Measurements from ENCODE around the gene TRIM31. TPM values are rescaled to one million over a fixed set of nuclear protein-coding genes. Genes with fewer than 3 reads are reported as not detected.

TRIM31 gene
- total RNA-seq, 4 donors from 2014 or later = not detected

DNA sequence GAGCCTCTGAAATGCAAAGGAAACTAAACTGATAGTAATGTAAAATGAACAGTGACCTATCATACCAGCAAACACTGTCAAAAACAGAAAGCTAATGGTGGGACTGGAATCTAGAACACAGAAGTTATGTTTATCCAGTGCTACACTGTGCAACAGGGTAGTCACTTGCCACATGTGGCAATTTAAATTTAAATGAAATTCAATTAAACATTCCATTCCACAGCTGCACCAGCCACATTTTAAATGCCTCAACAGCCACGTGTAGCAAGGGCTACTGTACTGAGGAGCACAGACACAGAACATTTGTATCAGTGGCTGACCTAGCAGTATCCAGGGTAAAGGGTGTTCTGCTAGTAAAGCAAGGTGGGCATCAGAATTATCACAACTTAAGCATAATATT, 57.4 kb downstream of the TRIM31 start:
- H3K4me3 ChIP-seq = no peak overlapping the region
- TF ChIP-seq POLR2A (IDR thresholded peaks at IDR 0.05) = no peak
- TF ChIP-seq, protein P1, sequence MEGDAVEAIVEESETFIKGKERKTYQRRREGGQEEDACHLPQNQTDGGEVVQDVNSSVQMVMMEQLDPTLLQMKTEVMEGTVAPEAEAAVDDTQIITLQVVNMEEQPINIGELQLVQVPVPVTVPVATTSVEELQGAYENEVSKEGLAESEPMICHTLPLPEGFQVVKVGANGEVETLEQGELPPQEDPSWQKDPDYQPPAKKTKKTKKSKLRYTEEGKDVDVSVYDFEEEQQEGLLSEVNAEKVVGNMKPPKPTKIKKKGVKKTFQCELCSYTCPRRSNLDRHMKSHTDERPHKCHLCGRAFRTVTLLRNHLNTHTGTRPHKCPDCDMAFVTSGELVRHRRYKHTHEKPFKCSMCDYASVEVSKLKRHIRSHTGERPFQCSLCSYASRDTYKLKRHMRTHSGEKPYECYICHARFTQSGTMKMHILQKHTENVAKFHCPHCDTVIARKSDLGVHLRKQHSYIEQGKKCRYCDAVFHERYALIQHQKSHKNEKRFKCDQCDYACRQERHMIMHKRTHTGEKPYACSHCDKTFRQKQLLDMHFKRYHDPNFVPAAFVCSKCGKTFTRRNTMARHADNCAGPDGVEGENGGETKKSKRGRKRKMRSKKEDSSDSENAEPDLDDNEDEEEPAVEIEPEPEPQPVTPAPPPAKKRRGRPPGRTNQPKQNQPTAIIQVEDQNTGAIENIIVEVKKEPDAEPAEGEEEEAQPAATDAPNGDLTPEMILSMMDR (IDR thresholded peaks at IDR 0.05) = no peak
- DNase-seq = no peak
- no peaks in the 10 kb centered on the region for H3K36me3 ChIP-seq
- H3K9me3 ChIP-seq = no peaks in the 10 kb centered on the region
- peaks cover 5 to 7% of the 10 kb centered on the region in 2 donors for H3K4me1 ChIP-seq
- no peak overlapping the region for H3K27ac ChIP-seq
- intact Hi-C loops (cut with DNase I; ENCODE audit: low total_unique reads) = no loop called here
- H3K27me3 ChIP-seq = no peaks in the 10 kb centered on the region

DNA sequence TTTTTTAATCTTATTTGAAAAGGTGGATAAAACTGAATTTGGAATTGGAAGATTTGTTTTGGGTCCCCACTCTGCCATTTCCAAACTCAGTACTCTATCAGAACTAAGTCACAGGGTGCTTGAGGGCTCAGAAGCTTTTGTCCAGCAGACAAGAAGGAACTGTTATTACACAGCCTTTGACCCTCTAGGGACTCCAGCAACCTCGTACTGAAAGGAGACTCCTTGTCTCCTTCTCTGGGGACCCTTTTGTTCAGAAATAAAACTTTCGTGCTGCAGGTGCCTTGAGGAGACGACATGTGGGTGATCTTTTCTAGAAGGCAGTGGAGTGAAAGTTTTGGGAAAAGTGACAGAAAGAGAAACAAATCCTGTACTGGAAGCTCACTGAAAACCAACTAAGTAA, 59.2 kb downstream of the TRIM31 start:
- H3K4me1 ChIP-seq = no peaks in the 10 kb centered on the region
- no peaks in the 10 kb centered on the region for H3K27me3 ChIP-seq
- no peaks in the 10 kb centered on the region for H3K9me3 ChIP-seq
- H3K27ac ChIP-seq = no peak overlapping the region
- H3K4me3 ChIP-seq = no peak overlapping the region
- TF ChIP-seq POLR2A (IDR thresholded peaks at IDR 0.05) = no peak
- TF ChIP-seq, protein P1 (IDR thresholded peaks at IDR 0.05) = no peak
- intact Hi-C loops (cut with DNase I; ENCODE audit: low total_unique reads) = no loop called here
- DNase-seq = no peak
- H3K36me3 ChIP-seq = no peaks in the 10 kb centered on the region

Small RNAs within 50 kb of the gene (small RNA-seq; reads per million reads assigned to genes)
- gene RF00554 = not detected
- not detected for gene RF02219
- not detected for gene RF02220

Other genes with a start within 250 kb of the TRIM31 start
- gene HLA-A, start 170.6 kb downstream of the TRIM31 start, total RNA-seq = 100 to 1,000 TPM; 160 to 722 (median 625) TPM
- gene POLR1H, start 51.8 kb downstream of the TRIM31 start, total RNA-seq = 100 to 1,000 TPM in 1 of 4 donors, 10 to 100 TPM in 3; 21.2 to 121 (median 33.4) TPM
- 10 to 100 TPM in 3 of 4 donors, 1 to 10 TPM in 1; 7.9 to 47.9 (median 23.3) TPM for gene PPP1R11, start 45.9 kb downstream of the TRIM31 start, total RNA-seq
- under 1 TPM in 2 of 4 donors, not detected in 2; 0.21 to 0.83 TPM for gene RNF39, start 37.3 kb downstream of the TRIM31 start, total RNA-seq
- not detected for gene TRIM40, start 23.1 kb upstream of the TRIM31 start, total RNA-seq
- gene TRIM10, start 48.1 kb upstream of the TRIM31 start, total RNA-seq = under 1 TPM in 1 of 4 donors, not detected in 3; 0.69 TPM
- gene TRIM15, start 50.5 kb upstream of the TRIM31 start, total RNA-seq = not detected
- 10 to 100 TPM; 14.9 to 38.1 (median 30.0) TPM for gene TRIM26, start 100.3 kb upstream of the TRIM31 start, total RNA-seq
- 10 to 100 TPM in 3 of 4 donors, 1 to 10 TPM in 1; 3.2 to 29.7 (median 18.7) TPM for gene TRIM39, start 213.8 kb upstream of the TRIM31 start, total RNA-seq
- 100 to 1,000 TPM in 1 of 4 donors, 10 to 100 TPM in 3; 12.9 to 220 (median 66.1) TPM for gene RPP21, start 232.1 kb upstream of the TRIM31 start, total RNA-seq

Data from uterus (tissue), 4 donors.